Bone marrow (tissue), 2 donors: Measurements from ENCODE around the gene WDR5.

Experiments used
- DNase-seq, 2 donors: peaks; one replicate each; lab custom pipeline; 2025; lab: John Stamatoyannopoulos, UW

The WDR5 gene

GRCh38 chr9:134174526-134175290, 38.8 kb downstream of the WDR5 start:
- no peak for DNase-seq

GRCh38 chr9:134175291-134175807, 39.5 kb downstream of the WDR5 start:
- no peak for DNase-seq

GRCh38 chr9:134175808-134176598, 40.1 kb downstream of the WDR5 start:
- DNase-seq, result no peak

- DNase-seq, result no peak
These were observed 40.7 kb downstream of the WDR5 start for GRCh38 chr9:134176599-134176968.

- no peak for DNase-seq
These were observed 41.3 kb downstream of the WDR5 start for GRCh38 chr9:134177186-134177585.

GRCh38 chr9:134177624-134178393, 41.9 kb downstream of the WDR5 start:
- no peak for DNase-seq

- no peak for DNase-seq
These were observed 42.5 kb downstream of the WDR5 start for GRCh38 chr9:134178394-134178767.

GRCh38 chr9:134178768-134179551, 43.1 kb downstream of the WDR5 start:
- no peak for DNase-seq

GRCh38 chr9:134179595-134179917, 43.7 kb downstream of the WDR5 start:
- no peak for DNase-seq

- DNase-seq, result no peak
These were observed 44.3 kb downstream of the WDR5 start for GRCh38 chr9:134179918-134180785.

GRCh38 chr9:134180786-134181647, 45.1 kb downstream of the WDR5 start:
- DNase-seq, result no peak

GRCh38 chr9:134181648-134182034, 45.8 kb downstream of the WDR5 start:
- no peak for DNase-seq

GRCh38 chr9:134182554-134183085, 46.7 kb downstream of the WDR5 start:
- no peak for DNase-seq

- DNase-seq, result no peak
These were observed 49.7 kb downstream of the WDR5 start for GRCh38 chr9:134185536-134186011.

GRCh38 chr9:134186471-134187109, 50.7 kb downstream of the WDR5 start:
- no peak for DNase-seq

GRCh38 chr9:134187110-134187531, 51.2 kb downstream of the WDR5 start:
- DNase-seq, result no peak

- no peak for DNase-seq
These were observed 52.1 kb downstream of the WDR5 start for GRCh38 chr9:134187891-134188385.

- DNase-seq, result no peak
These were observed 52.7 kb downstream of the WDR5 start for GRCh38 chr9:134188386-134189144.
